Measurements from ENCODE around the gene DPP6.

GRCh38 chr7:154794147-154794780 is 742.1 kb downstream of the DPP6 start:
- TF ChIP-seq SUZ12 (IDR thresholded peaks at IDR 0.05), result no peak
- TF ChIP-seq CTBP1 (IDR thresholded peaks at IDR 0.05; ENCODE audit: borderline replicate concordance), result no peak
- TF ChIP-seq SP1 (IDR thresholded peaks at IDR 0.05), result no peak

Data from HEK293T (cell line).